H1 (cell line): Measurements from ENCODE around the gene ARL6IP6. TPM values are rescaled to one million over a fixed set of nuclear protein-coding genes. Genes with fewer than 3 reads are reported as not detected.

Source experiments
- CTCF ChIA-PET: fragments of 300-600 bp; sonication (Branson Sonifier 250); formaldehyde crosslinking; loops from one replicate; lab custom pipeline; 2021; ENCODE audit not compliant: partially characterized antibody; lab: Charles Lee
- POLR2A ChIA-PET: fragments of 300-600 bp; sonication (Branson Sonifier 250); formaldehyde crosslinking; loops from one replicate; lab custom pipeline; 2021; ENCODE audit warnings: inconsistent platforms; ENCODE audit not compliant: partially characterized antibody; lab: Charles Lee
- DNase-seq, 2 experiments: peaks; one replicate each; pipeline versions ENCODE4 v3.0.0 to v3.0.0-alpha.2; 2010 to 2022; ENCODE audit warnings: low spot score in 2 of 2, low read depth in 1 of 2, mixed read lengths in 1 of 2
- FAIRE-seq: peaks from 2 replicates; lab custom pipeline; 2011; peaks lifted over from hg19 to GRCh38; lab: Jason Lieb, UNC
- H2AFZ ChIP-seq: 2 replicates; pipeline ENCODE4 v1.8.1; 2012; ENCODE audit warnings: low read length, inconsistent platforms
- H2AK5ac ChIP-seq: 2 replicates; pipeline ENCODE4 v1.6.1; 2013; ENCODE audit warnings: low read depth, low read length
- H2BK120ac ChIP-seq: replicated peaks from 2 replicates; pipeline ENCODE3; 2013; ENCODE audit warnings: low read depth, low read length, inconsistent platforms
- H2BK12ac ChIP-seq: 2 replicates; pipeline ENCODE4 v1.6.1; 2013; ENCODE audit warnings: low read depth, low read length
- H2BK15ac ChIP-seq: 2 replicates; pipeline ENCODE4 v1.6.1; 2013; ENCODE audit warnings: low read length
- H2BK20ac ChIP-seq: 2 replicates; pipeline ENCODE4 v1.6.1; 2013; ENCODE audit warnings: low read length
- H2BK5ac ChIP-seq: 2 replicates; pipeline ENCODE4 v1.6.1; 2013; ENCODE audit warnings: low read depth, low read length
- H3K14ac ChIP-seq: 2 replicates; pipeline ENCODE4 v1.6.1; 2013; ENCODE audit warnings: inconsistent platforms; ENCODE audit not compliant: insufficient read length
- H3K18ac ChIP-seq: 2 replicates; pipeline ENCODE4 v1.6.1; 2013; ENCODE audit warnings: low read length; ENCODE audit errors: extremely low read depth
- H3K23ac ChIP-seq: 2 replicates; pipeline ENCODE4 v1.6.1; 2013; ENCODE audit warnings: inconsistent platforms; ENCODE audit not compliant: insufficient read length
- H3K23me2 ChIP-seq: 2 replicates; pipeline ENCODE4 v1.6.1; 2013; ENCODE audit warnings: low read depth, low read length
- H3K27ac ChIP-seq: 2 replicates; pipeline ENCODE4 v1.6.1; 2011; ENCODE audit warnings: low read depth, low read length, inconsistent platforms
- H3K27me3 ChIP-seq, 4 experiments: replicated peaks in 1 of 4; 1 replicate in 1 of 4; 2 replicates in 3 of 4; pipeline versions ENCODE4 v1.6.1 to v1.8.1; 2011 to 2013; ENCODE audit warnings: low read length in 3 of 4, mild to moderate bottlenecking in 3 of 4, inconsistent platforms in 2 of 4, mixed read lengths in 2 of 4, moderate library complexity in 1 of 4; ENCODE audit not compliant: control insufficient read depth in 3 of 4, insufficient read depth in 3 of 4; ENCODE audit errors: extremely low read depth in 1 of 4
- H3K36me3 ChIP-seq, 4 experiments: 2 replicates each; pipeline versions ENCODE4 v1.6.1 to v1.8.1; 2011 to 2013; ENCODE audit warnings: mild to moderate bottlenecking in 4 of 4, low read length in 3 of 4, moderate library complexity in 2 of 4, control low read depth in 1 of 4, inconsistent platforms in 1 of 4; ENCODE audit not compliant: insufficient read depth in 4 of 4, control insufficient read depth in 2 of 4
- H3K4ac ChIP-seq: replicated peaks from 2 replicates; pipeline ENCODE3; 2013; ENCODE audit warnings: low read length, low read depth, mixed read lengths, inconsistent platforms; ENCODE audit not compliant: insufficient read length
- H3K4me1 ChIP-seq, 4 experiments: replicated peaks in 1 of 4; 1 replicate in 1 of 4; 2 replicates in 3 of 4; pipeline versions ENCODE4 v1.6.1 to v1.8.1; 2011 to 2013; ENCODE audit warnings: low read length in 3 of 4, inconsistent platforms in 2 of 4, mixed read lengths in 1 of 4; ENCODE audit not compliant: insufficient read depth in 4 of 4, control insufficient read depth in 3 of 4
- H3K4me2 ChIP-seq, 2 experiments: 2 replicates each; pipeline versions ENCODE4 v1.6.1 to v1.8.1; 2011 to 2013; ENCODE audit warnings: low read depth in 2 of 2, low read length in 2 of 2, control low read depth in 1 of 2, inconsistent platforms in 1 of 2, mild to moderate bottlenecking in 1 of 2; ENCODE audit not compliant: insufficient read depth in 1 of 2
- H3K4me3 ChIP-seq, 4 experiments: fragments of 200-600, 300-600 bp in 1 of 4; sonication (generic), shearing (Covaris generic), sonication (Bioruptor Twin) in 1 of 4; 2 replicates each; pipeline versions ENCODE4 v1.5.1 to v1.8.1; 2011 to 2016; ENCODE audit warnings: low read length in 4 of 4, low read depth in 3 of 4, control low read depth in 2 of 4, inconsistent platforms in 2 of 4, mild to moderate bottlenecking in 2 of 4, mixed read lengths in 1 of 4, moderate library complexity in 1 of 4; ENCODE audit not compliant: insufficient read depth in 2 of 4; ENCODE audit errors: extremely low read depth in 1 of 4
- H3K56ac ChIP-seq: replicated peaks from 2 replicates; pipeline ENCODE3; 2013; ENCODE audit warnings: low read depth, mild to moderate bottlenecking, mixed read lengths, low read length, inconsistent platforms; ENCODE audit not compliant: insufficient read length
- H3K79me1 ChIP-seq: 2 replicates; pipeline ENCODE4 v1.6.1; 2013; ENCODE audit warnings: low read depth, low read length, control low read depth
- H3K79me2 ChIP-seq, 2 experiments: 2 replicates each; pipeline versions ENCODE4 v1.6.1 to v1.8.1; 2012 to 2013; ENCODE audit warnings: low read length in 2 of 2, mild to moderate bottlenecking in 2 of 2, inconsistent platforms in 1 of 2; ENCODE audit not compliant: insufficient read depth in 2 of 2, control insufficient read depth in 1 of 2
- H3K9ac ChIP-seq, 4 experiments: replicated peaks in 1 of 4; 1 replicate in 1 of 4; 2 replicates in 3 of 4; pipeline versions ENCODE4 v1.6.1 to v1.8.1; 2011 to 2013; ENCODE audit warnings: low read depth in 3 of 4, low read length in 3 of 4, control low read depth in 2 of 4, mild to moderate bottlenecking in 2 of 4, moderate library complexity in 2 of 4, inconsistent platforms in 1 of 4; ENCODE audit errors: extremely low read depth in 1 of 4
- H3K9me3 ChIP-seq, 2 experiments: 2 replicates each; pipeline versions ENCODE4 v1.6.1 to v1.8.1; 2012 to 2013; ENCODE audit warnings: mild to moderate bottlenecking in 2 of 2, moderate library complexity in 2 of 2, control low read depth in 1 of 2, inconsistent platforms in 1 of 2, low read depth in 1 of 2, low read length in 1 of 2, mixed read lengths in 1 of 2; ENCODE audit not compliant: insufficient read depth in 2 of 2
- H4K20me1 ChIP-seq, 2 experiments: replicated peaks in 1 of 2; 2 replicates each; pipeline versions ENCODE3 to v1.8.1; 2011 to 2013; ENCODE audit warnings: inconsistent platforms in 2 of 2, low read length in 2 of 2, mild to moderate bottlenecking in 1 of 2; ENCODE audit not compliant: insufficient read depth in 2 of 2, control insufficient read depth in 1 of 2
- H4K5ac ChIP-seq: 2 replicates; pipeline ENCODE4 v1.6.1; 2013; ENCODE audit warnings: low read length, low read depth, mixed read lengths, inconsistent platforms; ENCODE audit not compliant: insufficient read length
- H4K8ac ChIP-seq: 2 replicates; pipeline ENCODE4 v1.8.0; 2013; ENCODE audit warnings: mild to moderate bottlenecking, moderate library complexity, low read length, inconsistent platforms; ENCODE audit not compliant: insufficient read depth; ENCODE audit errors: extremely low read depth
- H4K91ac ChIP-seq: replicated peaks from 2 replicates; pipeline ENCODE3; 2013; ENCODE audit warnings: low read length, mixed read lengths, inconsistent platforms; ENCODE audit not compliant: insufficient read length
- CHD1 ChIP-seq: IDR thresholded peaks from 2 replicates; pipeline ENCODE4 v1.6.1; 2012; ENCODE audit warnings: low read depth, low read length, improper control_type of control experiment
- JUND ChIP-seq: IDR thresholded peaks from 2 replicates; pipeline ENCODE4 v1.6.1; 2011; ENCODE audit warnings: mild to moderate bottlenecking, improper control_type of control experiment, low read length
- PHF8 ChIP-seq: fragments of 200-600 bp; sonication (generic); conservative IDR thresholded peaks from 2 replicates; pipeline ENCODE4 v1.7.1; 2012; ENCODE audit warnings: low read depth, mild to moderate bottlenecking, inconsistent platforms, low read length, moderate library complexity
- POLR2AphosphoS5 ChIP-seq: IDR thresholded peaks from 2 replicates; pipeline ENCODE4 v1.6.1; 2011; ENCODE audit warnings: low read depth, low read length
- RAD21 ChIP-seq, 2 experiments: IDR thresholded peaks in 1 of 2; conservative IDR thresholded peaks in 1 of 2; 2 replicates each; pipeline ENCODE4 v1.6.1; 2011; ENCODE audit warnings: low read depth in 2 of 2, low read length in 2 of 2, improper control_type of control experiment in 1 of 2, inconsistent platforms in 1 of 2, mild to moderate bottlenecking in 1 of 2, moderate library complexity in 1 of 2
- SRF ChIP-seq: IDR thresholded peaks from 2 replicates; pipeline ENCODE4 v1.6.1; 2011; ENCODE audit warnings: mild to moderate bottlenecking, low read depth, low read length, moderate library complexity
- TEAD4 ChIP-seq: IDR thresholded peaks from 2 replicates; pipeline ENCODE4 v1.6.1; 2012; ENCODE audit warnings: low read depth, low read length, inconsistent platforms, mixed read lengths
- WGBS, 2 experiments: shearing (Covaris generic) in 1 of 2; methylation state at CpG; one replicate each; pipeline versions ENCODE4 v1.1.6 to v1.1.7; 2013 to 2015; ENCODE audit warnings: low lambda C conversion rate in 2 of 2, mixed read lengths in 2 of 2, inconsistent platforms in 1 of 2, low coverage in 1 of 2, missing lambda C conversion rate in 1 of 2; ENCODE audit not compliant: insufficient replicate concordance in 2 of 2, insufficient coverage in 1 of 2, insufficient read length in 1 of 2; ENCODE audit errors: extremely low coverage in 1 of 2, missing lambda C conversion rate in 1 of 2; 5-methylcytosine and 5-hydroxymethylcytosine counted together
- polyA plus RNA-seq, 7 experiments: library from polyadenylated mRNA; depleted of rRNA in 3 of 7; stranded (reverse) in 5 of 7; unstranded in 2 of 7; fragments of >200 nt in 5 of 7; fragments of 200-250 nt in 2 of 7; gene quantifications; 1 replicate in 5 of 7; 2 replicates in 1 of 7; 4 replicates in 1 of 7; pipeline versions ENCODE4 v1.2.1 to v1.2.3, GENCODE V29; 2011 to 2013; ENCODE audit warnings: missing spikeins in 2 of 7, mixed read lengths in 2 of 7
- total RNA-seq: library from RNA; stranded (reverse); fragmentation: NEBNext Ultra II Directional; extraction: Animal tissue kit (Norgen Biotek cat#: 25700); gene quantifications from 2 replicates; pipeline ENCODE4 v1.2.1, GENCODE V29; 2021
- TF ChIP-seq, protein P1 (sequence below), 3 experiments: IDR thresholded peaks; 1 replicate in 2 of 3; 2 replicates in 1 of 3; pipeline versions ENCODE4 v1.5.1 to v1.6.1; 2011; ENCODE audit warnings: low read length in 3 of 3, mild to moderate bottlenecking in 3 of 3, inconsistent platforms in 2 of 3, low read depth in 1 of 3, moderate library complexity in 1 of 3; ENCODE audit not compliant: insufficient read depth in 1 of 3; ENCODE audit errors: control extremely low read depth in 1 of 3
- TF ChIP-seq, protein P2 (sequence below): IDR thresholded peaks from 2 replicates; pipeline ENCODE4 v1.6.1; 2012; ENCODE audit warnings: inconsistent platforms

ARL6IP6 gene
- total and polyA plus RNA-seq, 2 of the 8 experiments (the other 6 are each of a cell fraction or from before 2014, with no cell fraction given) = 47.3 to 92.9 TPM

DNA sequence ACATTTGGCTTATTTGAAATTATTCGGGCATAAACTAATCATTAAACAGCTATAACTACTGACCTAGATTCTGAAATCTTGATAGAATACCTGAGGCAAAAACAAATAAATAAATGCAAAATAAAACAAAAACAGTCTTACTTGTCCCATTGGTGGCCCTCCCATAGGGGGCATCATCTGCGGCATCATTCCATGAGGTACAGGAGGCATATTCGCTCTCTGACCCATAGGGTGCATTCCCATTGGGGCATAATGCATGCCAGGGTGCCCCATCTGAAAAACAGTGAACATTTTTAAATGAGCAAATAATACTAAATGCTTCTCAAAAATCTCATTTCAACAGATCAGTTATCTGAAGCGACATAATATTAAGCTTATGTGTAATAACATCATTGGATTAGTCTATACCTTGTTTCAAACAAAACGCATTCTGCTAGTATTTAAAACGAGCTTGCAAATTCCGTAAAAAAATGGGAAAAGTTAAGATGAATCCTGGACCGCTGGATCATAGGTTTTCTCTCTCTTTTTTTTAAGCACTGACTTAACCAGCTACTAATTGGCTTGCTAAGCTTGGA is 2.5 kb upstream of the ARL6IP6 start:
- no peaks in the 10 kb centered on the region for H3K9me3 ChIP-seq
- no peak overlapping the region for H3K23ac ChIP-seq
- H2BK15ac ChIP-seq = no peak overlapping the region
- peaks cover 30 to 84% of the 10 kb centered on the region in 2 experiments for H3K79me2 ChIP-seq
- H3K27me3 ChIP-seq = no peaks in the 10 kb centered on the region
- 14% methylated on average over 8 of the region's 8 CpGs; no CpG with 5 or more reads in 1 of the 2 experiments for WGBS, 2 experiments
- ChIA-PET POLR2A (interaction anchor here (0.9 to 4.2 kb wide), 9 partner anchors 10 to 46 kb away, joined by 3 to 68 read pairs (median 4); no protein-coding TSS in a partner anchor), CTCF (interaction anchor here (0.7 to 4.3 kb wide), 12 partner anchors 10 to 672 kb away, joined by 3 to 52 read pairs (median 5); no protein-coding TSS in a partner anchor)
- no peak overlapping the region for H3K56ac ChIP-seq
- H3K4ac ChIP-seq = no peak overlapping the region
- DNase-seq = peak in 1 of 2 experiments; percentile 17
- TF ChIP-seq JUND (no peak), POLR2AphosphoS5 (peak; percentile 55; the same call in 1 of the 2 replicates), SRF (no peak), RAD21 (IDR thresholded peaks at IDR 0.05 in 1 of 2, conservative IDR thresholded peaks at IDR 0.05 in 1 of 2; ENCODE audit: low read depth in 2 of 2, low read length in 2 of 2) (peak in 1 of 2 experiments; percentile 23; a peak in 1 of 4 replicates), TEAD4 (peak; percentile 75), PHF8 (no peak), CHD1 (no peak; the same call in 1 of the 2 replicates)
- TF ChIP-seq, protein P1, sequence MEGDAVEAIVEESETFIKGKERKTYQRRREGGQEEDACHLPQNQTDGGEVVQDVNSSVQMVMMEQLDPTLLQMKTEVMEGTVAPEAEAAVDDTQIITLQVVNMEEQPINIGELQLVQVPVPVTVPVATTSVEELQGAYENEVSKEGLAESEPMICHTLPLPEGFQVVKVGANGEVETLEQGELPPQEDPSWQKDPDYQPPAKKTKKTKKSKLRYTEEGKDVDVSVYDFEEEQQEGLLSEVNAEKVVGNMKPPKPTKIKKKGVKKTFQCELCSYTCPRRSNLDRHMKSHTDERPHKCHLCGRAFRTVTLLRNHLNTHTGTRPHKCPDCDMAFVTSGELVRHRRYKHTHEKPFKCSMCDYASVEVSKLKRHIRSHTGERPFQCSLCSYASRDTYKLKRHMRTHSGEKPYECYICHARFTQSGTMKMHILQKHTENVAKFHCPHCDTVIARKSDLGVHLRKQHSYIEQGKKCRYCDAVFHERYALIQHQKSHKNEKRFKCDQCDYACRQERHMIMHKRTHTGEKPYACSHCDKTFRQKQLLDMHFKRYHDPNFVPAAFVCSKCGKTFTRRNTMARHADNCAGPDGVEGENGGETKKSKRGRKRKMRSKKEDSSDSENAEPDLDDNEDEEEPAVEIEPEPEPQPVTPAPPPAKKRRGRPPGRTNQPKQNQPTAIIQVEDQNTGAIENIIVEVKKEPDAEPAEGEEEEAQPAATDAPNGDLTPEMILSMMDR (IDR thresholded peaks at IDR 0.05; ENCODE audit: control extremely low read depth in 1 of 3, insufficient read depth in 1 of 3, low read depth in 1 of 3, low read length in 3 of 3) = peak; percentile 75 to 96 (median 87)
- TF ChIP-seq, protein P2, sequence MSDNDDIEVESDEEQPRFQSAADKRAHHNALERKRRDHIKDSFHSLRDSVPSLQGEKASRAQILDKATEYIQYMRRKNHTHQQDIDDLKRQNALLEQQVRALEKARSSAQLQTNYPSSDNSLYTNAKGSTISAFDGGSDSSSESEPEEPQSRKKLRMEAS = peak; percentile 76
- H3K9ac ChIP-seq = peak overlapping the region in 2 of 4 experiments; percentile 20 to 41; a peak in 2 of 7 replicates
- peak overlapping the region; percentile 92 to 98 (median 96) for H3K4me3 ChIP-seq
- peak; percentile 7 for FAIRE-seq
- H2BK120ac ChIP-seq = no peak overlapping the region
- H2BK12ac ChIP-seq = no peak overlapping the region
- H3K14ac ChIP-seq = no peak overlapping the region
- H4K5ac ChIP-seq = no peak overlapping the region
- no peaks in the 10 kb centered on the region for H3K79me1 ChIP-seq
- no peak overlapping the region for H2BK5ac ChIP-seq
- peaks cover 8 to 43% (median 14%) of the 10 kb centered on the region in 4 experiments; a peak in 6 of 8 replicates for H3K36me3 ChIP-seq
- H2AK5ac ChIP-seq = no peak overlapping the region
- peak overlapping the region; percentile 58 to 64 for H3K4me2 ChIP-seq
- H3K27ac ChIP-seq = no peak overlapping the region
- peaks cover 8 to 20% of the 10 kb centered on the region in 2 experiments for H4K20me1 ChIP-seq
- H2BK20ac ChIP-seq = no peak overlapping the region
- H4K91ac ChIP-seq = no peak overlapping the region
- peaks cover 0 to 7% (median 2%) of the 10 kb centered on the region in 4 experiments; a peak in 2 of 7 replicates for H3K4me1 ChIP-seq
- peaks cover 5% of the 10 kb centered on the region; the same call in 1 of the 2 replicates for H3K23me2 ChIP-seq
- H2AFZ ChIP-seq = no peak overlapping the region
- H3K18ac ChIP-seq = no peak overlapping the region
- H4K8ac ChIP-seq = no peak overlapping the region
